ENCODE results near the gene ARHGAP8.

GRCh38 chr22:44743804-44744211, 8.6 kb upstream of the ARHGAP8 start:
- TF ChIP-seq CTCF (conservative IDR thresholded peaks at IDR 0.05; ENCODE audit: low read length) (no peak), EZH2phosphoT487 (IDR thresholded peaks at IDR 0.05; ENCODE audit: borderline replicate concordance) (no peak)

Data from Loucy (cell line).